GM12873 (cell line): ENCODE results near the gene SCAF8.

ENCODE experiments used
- CTCF ChIP-seq: IDR thresholded peaks from 2 replicates; pipeline ENCODE4 v1.5.1; 2012; ENCODE audit warnings: low read depth, mild to moderate bottlenecking, moderate library complexity, low read length, control low read depth; ENCODE audit not compliant: insufficient read depth; ENCODE audit errors: missing control alignments

Gene SCAF8

GRCh38 chr6:154865291-154865690 lies 132.1 kb downstream of the SCAF8 start:
- TF ChIP-seq CTCF: no peak

- TF ChIP-seq CTCF: peak; percentile 50
Measured at GRCh38 chr6:154868143-154868594, 135.0 kb downstream of the SCAF8 start.

GRCh38 chr6:154872542-154873114 lies 139.4 kb downstream of the SCAF8 start:
- no peak for TF ChIP-seq CTCF

- TF ChIP-seq CTCF: no peak
Measured at GRCh38 chr6:154873546-154873945, 140.3 kb downstream of the SCAF8 start.

GRCh38 chr6:154874773-154875592 lies 141.8 kb downstream of the SCAF8 start:
- no peak for TF ChIP-seq CTCF

- TF ChIP-seq CTCF: no peak
Measured at GRCh38 chr6:154876486-154877280, 143.5 kb downstream of the SCAF8 start.
